ENCODE data around the gene OPRM1.
"Not testable (repeated sequence)": the region's sequence is repeated elsewhere in the genome, so short reads cannot be mapped to it uniquely, and the experiment has no call there.

OPRM1 gene

DNA sequence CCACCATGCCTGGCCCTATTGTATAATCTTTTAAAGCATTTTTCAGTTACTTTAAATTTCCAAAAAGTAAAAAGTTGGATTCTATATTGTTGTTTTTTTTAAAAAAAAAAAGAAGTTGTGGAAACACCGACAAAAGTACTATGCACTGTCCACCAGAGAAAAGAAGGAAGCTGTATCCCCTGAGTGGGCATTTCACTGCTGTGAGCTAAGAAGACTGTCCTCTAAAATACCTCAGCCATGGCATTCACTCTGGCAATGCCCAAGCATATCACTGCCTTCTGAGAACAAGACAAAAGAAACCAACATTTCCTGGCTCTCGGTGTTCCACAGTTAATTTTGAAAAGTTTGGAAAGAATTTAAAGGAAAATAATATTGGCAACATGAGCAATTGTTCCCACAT lies 199.8 kb downstream of the OPRM1 start:
- H3K36me3 ChIP-seq (ENCODE audit: insufficient read depth, insufficient read length, low read length): no peaks in the 10 kb centered on the region
- no peaks in the 10 kb centered on the region for H3K27me3 ChIP-seq (ENCODE audit: insufficient read depth, insufficient read length)
- DNase-seq (ENCODE audit: low read depth, low spot score): no peak
- H3K4me3 ChIP-seq (ENCODE audit: insufficient read length, low read depth): no peak overlapping the region
- no peaks in the 10 kb centered on the region for H3K4me1 ChIP-seq (ENCODE audit: insufficient read depth, insufficient read length)
- H3K9ac ChIP-seq (ENCODE audit: insufficient read length, low read depth): no peak overlapping the region
- no peaks in the 10 kb centered on the region for H3K9me3 ChIP-seq (ENCODE audit: insufficient read depth, low read length)
- no peak for TF ChIP-seq ZNF274 (IDR thresholded peaks at IDR 0.05; ENCODE audit: low read depth, low read length)
- TF ChIP-seq YY1 (IDR thresholded peaks at IDR 0.05; ENCODE audit: insufficient read depth, insufficient read length): no peak
- no peak for TF ChIP-seq SUZ12 (IDR thresholded peaks at IDR 0.05; ENCODE audit: extremely low read depth, insufficient read depth, insufficient read length)

- Histone ChIP-seq H3K4me3 (ENCODE audit: insufficient read length, low read depth) (no peak overlapping the region), H3K27me3 (ENCODE audit: insufficient read depth, insufficient read length) (no peaks in the 10 kb centered on the region), H3K9ac (ENCODE audit: insufficient read length, low read depth) (no peak overlapping the region), H3K36me3 (ENCODE audit: insufficient read depth, insufficient read length, low read length) (no peaks in the 10 kb centered on the region), H3K4me1 (ENCODE audit: insufficient read depth, insufficient read length) (no peaks in the 10 kb centered on the region), H3K9me3 (ENCODE audit: insufficient read depth, low read length) (no peaks in the 10 kb centered on the region)
- DNase-seq (ENCODE audit: low read depth, low spot score): no peak
- TF ChIP-seq SUZ12 (IDR thresholded peaks at IDR 0.05; ENCODE audit: extremely low read depth, insufficient read depth, insufficient read length): no peak
- no peak for TF ChIP-seq ZNF274 (IDR thresholded peaks at IDR 0.05; ENCODE audit: low read depth, low read length)
- no peak for TF ChIP-seq YY1 (IDR thresholded peaks at IDR 0.05; ENCODE audit: insufficient read depth, insufficient read length)
Measured at GRCh38 chr6:154239392-154239791, 200.4 kb downstream of the OPRM1 start.

DNA sequence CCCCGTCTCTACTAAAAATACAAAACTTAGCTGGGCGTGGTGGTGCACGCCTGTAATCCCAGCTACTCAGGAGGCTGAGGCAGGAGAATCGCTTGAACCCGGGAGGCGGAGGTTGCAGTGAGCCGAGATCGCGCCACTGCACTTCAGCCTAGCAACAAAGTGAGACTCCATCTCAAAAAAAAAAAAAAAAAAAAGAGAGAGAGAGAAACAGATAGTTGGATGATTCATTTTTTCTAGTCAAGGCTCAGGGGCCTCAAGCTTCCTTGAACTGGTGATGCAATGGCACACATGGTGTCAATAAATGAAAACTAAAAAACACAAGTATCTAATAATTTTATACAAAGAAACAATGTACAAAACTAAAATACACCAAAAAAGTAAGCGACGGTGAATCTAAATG lies 202.0 kb downstream of the OPRM1 start:
- not testable (repeated sequence) for H3K36me3 ChIP-seq (ENCODE audit: insufficient read depth, insufficient read length, low read length); DNase-seq (ENCODE audit: low read depth, low spot score); H3K4me3 ChIP-seq (ENCODE audit: insufficient read length, low read depth)

GRCh38 chr6:154241581-154241980 lies 202.5 kb downstream of the OPRM1 start:
- TF ChIP-seq YY1 (IDR thresholded peaks at IDR 0.05; ENCODE audit: insufficient read depth, insufficient read length) (no peak), ZNF274 (IDR thresholded peaks at IDR 0.05; ENCODE audit: low read depth, low read length) (no peak), SUZ12 (IDR thresholded peaks at IDR 0.05; ENCODE audit: extremely low read depth, insufficient read depth, insufficient read length) (no peak)

More for the DNA sequence above, 202.0 kb downstream of the OPRM1 start:
- not testable (repeated sequence) for H3K9me3 ChIP-seq (ENCODE audit: insufficient read depth, low read length); H3K9ac ChIP-seq (ENCODE audit: insufficient read length, low read depth); H3K27me3 ChIP-seq (ENCODE audit: insufficient read depth, insufficient read length); H3K4me1 ChIP-seq (ENCODE audit: insufficient read depth, insufficient read length)

DNA sequence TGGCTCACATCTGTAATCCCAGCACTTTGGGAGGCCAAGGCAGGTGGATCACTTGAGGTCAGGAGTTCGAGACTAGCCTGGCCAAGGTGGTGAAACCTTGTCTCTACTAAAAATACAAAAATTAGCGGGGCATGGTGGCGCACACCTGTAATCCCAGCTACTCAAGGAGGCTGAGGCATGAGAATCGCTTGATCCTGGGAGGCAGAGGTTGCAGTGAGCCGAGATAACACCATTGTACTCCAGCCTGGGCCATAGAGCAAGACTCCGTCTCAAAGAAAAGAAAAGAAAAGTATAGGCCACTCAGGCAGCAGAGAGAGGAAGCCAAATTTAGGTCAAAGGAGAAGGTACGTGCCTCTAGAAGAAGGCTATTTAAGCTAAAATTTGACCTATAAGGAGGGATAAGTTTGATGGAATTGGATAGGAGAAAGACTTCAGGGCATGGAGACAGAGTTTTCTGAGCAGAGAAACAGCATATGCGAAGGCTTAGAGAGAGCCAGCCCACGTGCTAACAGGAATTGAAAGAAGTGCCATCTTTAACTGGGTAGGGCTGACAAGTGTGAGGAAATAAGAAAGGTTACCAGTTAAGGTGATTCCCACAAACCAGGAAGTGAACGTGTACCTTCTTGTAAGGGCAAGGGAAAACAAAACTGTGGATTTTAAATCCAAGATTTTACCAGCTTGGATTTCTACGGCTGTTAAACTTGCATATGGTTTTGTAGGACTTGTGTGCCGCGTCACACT lies 203.7 kb downstream of the OPRM1 start:
- Histone ChIP-seq H3K36me3 (ENCODE audit: insufficient read depth, insufficient read length, low read length) (no peaks in the 10 kb centered on the region), H3K4me1 (ENCODE audit: insufficient read depth, insufficient read length) (no peaks in the 10 kb centered on the region), H3K27me3 (ENCODE audit: insufficient read depth, insufficient read length) (no peaks in the 10 kb centered on the region), H3K9me3 (ENCODE audit: insufficient read depth, low read length) (no peaks in the 10 kb centered on the region), H3K4me3 (ENCODE audit: insufficient read length, low read depth) (no peak overlapping the region), H3K9ac (ENCODE audit: insufficient read length, low read depth) (no peak overlapping the region)
- DNase-seq (ENCODE audit: low read depth, low spot score): no peak
- TF ChIP-seq SUZ12 (IDR thresholded peaks at IDR 0.05; ENCODE audit: extremely low read depth, insufficient read depth, insufficient read length): no peak
- no peak for TF ChIP-seq ZNF274 (IDR thresholded peaks at IDR 0.05; ENCODE audit: low read depth, low read length)
- TF ChIP-seq YY1 (IDR thresholded peaks at IDR 0.05; ENCODE audit: insufficient read depth, insufficient read length): no peak

More at GRCh38 chr6:154241581-154241980, 202.5 kb downstream of the OPRM1 start:
- Histone ChIP-seq H3K4me1 (ENCODE audit: insufficient read depth, insufficient read length) (no peaks in the 10 kb centered on the region), H3K36me3 (ENCODE audit: insufficient read depth, insufficient read length, low read length) (no peaks in the 10 kb centered on the region), H3K9ac (ENCODE audit: insufficient read length, low read depth) (no peak overlapping the region), H3K9me3 (ENCODE audit: insufficient read depth, low read length) (no peaks in the 10 kb centered on the region), H3K4me3 (ENCODE audit: insufficient read length, low read depth) (no peak overlapping the region), H3K27me3 (ENCODE audit: insufficient read depth, insufficient read length) (no peaks in the 10 kb centered on the region)
- DNase-seq (ENCODE audit: low read depth, low spot score): no peak

GRCh38 chr6:154243793-154244750 lies 205.0 kb downstream of the OPRM1 start:
- no peak overlapping the region for H3K4me3 ChIP-seq (ENCODE audit: insufficient read length, low read depth)
- no peak for DNase-seq (ENCODE audit: low read depth, low spot score)
- no peaks in the 10 kb centered on the region for H3K36me3 ChIP-seq (ENCODE audit: insufficient read depth, insufficient read length, low read length)
- H3K4me1 ChIP-seq (ENCODE audit: insufficient read depth, insufficient read length): no peaks in the 10 kb centered on the region
- H3K9ac ChIP-seq (ENCODE audit: insufficient read length, low read depth): no peak overlapping the region
- no peaks in the 10 kb centered on the region for H3K27me3 ChIP-seq (ENCODE audit: insufficient read depth, insufficient read length)
- no peaks in the 10 kb centered on the region for H3K9me3 ChIP-seq (ENCODE audit: insufficient read depth, low read length)
- no peak for TF ChIP-seq ZNF274 (IDR thresholded peaks at IDR 0.05; ENCODE audit: low read depth, low read length)
- no peak for TF ChIP-seq YY1 (IDR thresholded peaks at IDR 0.05; ENCODE audit: insufficient read depth, insufficient read length)
- no peak for TF ChIP-seq SUZ12 (IDR thresholded peaks at IDR 0.05; ENCODE audit: extremely low read depth, insufficient read depth, insufficient read length)

- no peaks in the 10 kb centered on the region for H3K36me3 ChIP-seq (ENCODE audit: insufficient read depth, insufficient read length, low read length)
- H3K9me3 ChIP-seq (ENCODE audit: insufficient read depth, low read length): no peaks in the 10 kb centered on the region
- DNase-seq (ENCODE audit: low read depth, low spot score): no peak
- TF ChIP-seq ZNF274 (IDR thresholded peaks at IDR 0.05; ENCODE audit: low read depth, low read length): no peak
- no peak for TF ChIP-seq YY1 (IDR thresholded peaks at IDR 0.05; ENCODE audit: insufficient read depth, insufficient read length)
- TF ChIP-seq SUZ12 (IDR thresholded peaks at IDR 0.05; ENCODE audit: extremely low read depth, insufficient read depth, insufficient read length): no peak
- H3K9ac ChIP-seq (ENCODE audit: insufficient read length, low read depth): no peak overlapping the region
- H3K27me3 ChIP-seq (ENCODE audit: insufficient read depth, insufficient read length): no peaks in the 10 kb centered on the region
- no peak overlapping the region for H3K4me3 ChIP-seq (ENCODE audit: insufficient read length, low read depth)
- no peaks in the 10 kb centered on the region for H3K4me1 ChIP-seq (ENCODE audit: insufficient read depth, insufficient read length)
Measured at GRCh38 chr6:154245506-154245905, 206.5 kb downstream of the OPRM1 start.

Data from NT2/D1 (cell line).